IMR-90 (cell line): Measurements from ENCODE around the gene JPH4. TPM values are rescaled to one million over a fixed set of nuclear protein-coding genes. Genes with fewer than 3 reads are reported as not detected.

Source experiments
- ATAC-seq: fragments of 200-7000 bp; cut with Tn5 transposase; 2 replicates; pipeline ENCODE4 v1.9.1; 2020; ENCODE audit warnings: low read depth, mild to moderate bottlenecking, moderate library complexity
- BruUV-seq: library from RNA; stranded (reverse); fragments of 400-500 nt; replicated peaks from 2 replicates; lab custom pipeline; 2021; lab: Mats Ljungman, UMichigan
- CTCF ChIA-PET: fragments of 300-600 bp; formaldehyde crosslinking; extraction: SDS; loops from one replicate; lab custom pipeline; 2021; ENCODE audit warnings: antibody characterized with exemption; lab: Yijun Ruan, JAX
- POLR2A ChIA-PET: fragments of 300-600 bp; sonication (Branson Sonifier 250); formaldehyde crosslinking; loops from one replicate; lab custom pipeline; 2022; ENCODE audit warnings: antibody characterized with exemption; ENCODE audit not compliant: unreplicated experiment; lab: Charles Lee
- DNase-seq: peaks from one replicate; pipeline ENCODE4 v3.0.0; 2013
- H2AFZ ChIP-seq: replicated peaks from 2 replicates; pipeline ENCODE3; 2013; ENCODE audit warnings: low read length, mild to moderate bottlenecking; ENCODE audit not compliant: poor library complexity
- H2AK5ac ChIP-seq: 2 replicates; pipeline ENCODE4 v1.6.1; 2013; ENCODE audit warnings: low read depth, low read length, inconsistent platforms
- H2AK9ac ChIP-seq: replicated peaks from 2 replicates; pipeline ENCODE3; 2013; ENCODE audit warnings: mild to moderate bottlenecking, low read depth, low read length, moderate library complexity; ENCODE audit not compliant: poor library complexity
- H2BK120ac ChIP-seq: 2 replicates; pipeline ENCODE4 v1.6.1; 2013; ENCODE audit warnings: low read depth, low read length, inconsistent platforms
- H2BK15ac ChIP-seq: 3 replicates; pipeline ENCODE4 v1.6.1; 2013; ENCODE audit warnings: low read depth, low read length, inconsistent platforms
- H2BK20ac ChIP-seq: 2 replicates; pipeline ENCODE4 v1.6.1; 2013; ENCODE audit warnings: low read depth, mild to moderate bottlenecking, inconsistent platforms, low read length, moderate library complexity
- H2BK5ac ChIP-seq: 2 replicates; pipeline ENCODE4 v1.6.1; 2013; ENCODE audit warnings: mild to moderate bottlenecking, low read depth, low read length, inconsistent platforms; ENCODE audit not compliant: poor library complexity, severe bottlenecking
- H3K14ac ChIP-seq: replicated peaks from 2 replicates; pipeline ENCODE4 v1.6.1; 2013; ENCODE audit warnings: low read depth, low read length, inconsistent platforms
- H3K18ac ChIP-seq: 2 replicates; pipeline ENCODE4 v1.6.1; 2013; ENCODE audit warnings: low read depth, low read length, control low read depth
- H3K23ac ChIP-seq: 2 replicates; pipeline ENCODE4 v1.6.1; 2013; ENCODE audit warnings: low read depth, low read length, inconsistent platforms
- H3K27ac ChIP-seq: 2 replicates; pipeline ENCODE4 v1.5.1; 2013; ENCODE audit warnings: mild to moderate bottlenecking, control low read depth, low read length; ENCODE audit not compliant: insufficient read depth
- H3K27me3 ChIP-seq: 2 replicates; pipeline ENCODE4 v1.6.1; 2013; ENCODE audit warnings: low read length; ENCODE audit not compliant: control insufficient read depth, insufficient read depth
- H3K36me3 ChIP-seq: 2 replicates; pipeline ENCODE4 v1.6.1; 2013; ENCODE audit warnings: low read length, mixed read lengths; ENCODE audit not compliant: control insufficient read depth, insufficient read depth
- H3K4ac ChIP-seq: 2 replicates; pipeline ENCODE4 v1.6.1; 2013; ENCODE audit warnings: low read depth, low read length, inconsistent platforms
- H3K4me1 ChIP-seq: 2 replicates; pipeline ENCODE4 v1.6.1; 2013; ENCODE audit warnings: low read length, mixed read lengths; ENCODE audit not compliant: control insufficient read depth, insufficient read depth
- H3K4me2 ChIP-seq: 2 replicates; pipeline ENCODE4 v1.6.1; 2013; ENCODE audit warnings: low read depth, mild to moderate bottlenecking, control low read depth, low read length, moderate library complexity
- H3K4me3 ChIP-seq: 2 replicates; pipeline ENCODE4 v1.5.1; 2013; ENCODE audit warnings: low read depth, mild to moderate bottlenecking, control low read depth, low read length, moderate library complexity; ENCODE audit not compliant: insufficient read depth
- H3K56ac ChIP-seq: 2 replicates; pipeline ENCODE4 v1.6.1; 2013; ENCODE audit warnings: low read length, inconsistent platforms; ENCODE audit not compliant: insufficient read depth; ENCODE audit errors: extremely low read depth
- H3K79me1 ChIP-seq, 2 experiments: 2 replicates each; pipeline ENCODE4 v1.6.1; 2013; ENCODE audit warnings: low read length in 2 of 2, inconsistent platforms in 1 of 2, low read depth in 1 of 2
- H3K9ac ChIP-seq: 2 replicates; pipeline ENCODE4 v1.6.1; 2013; ENCODE audit warnings: low read depth, low read length, control low read depth
- H3K9me1 ChIP-seq: 2 replicates; pipeline ENCODE4 v1.6.1; 2013; ENCODE audit warnings: low read length, inconsistent platforms; ENCODE audit not compliant: insufficient read depth
- H3K9me3 ChIP-seq: 2 replicates; pipeline ENCODE4 v1.6.1; 2013; ENCODE audit warnings: low read length; ENCODE audit not compliant: control insufficient read depth, insufficient read depth
- H4K20me1 ChIP-seq: 2 replicates; pipeline ENCODE4 v1.6.1; 2013; ENCODE audit warnings: low read length, inconsistent platforms; ENCODE audit not compliant: insufficient read depth
- H4K5ac ChIP-seq: 2 replicates; pipeline ENCODE4 v1.6.1; 2013; ENCODE audit warnings: mild to moderate bottlenecking, low read depth, low read length, control low read depth
- H4K8ac ChIP-seq, 2 experiments: 2 replicates each; pipeline ENCODE4 v1.6.1; 2013; ENCODE audit warnings: low read depth in 2 of 2, low read length in 2 of 2, control low read depth in 1 of 2, inconsistent platforms in 1 of 2
- H4K91ac ChIP-seq: 2 replicates; pipeline ENCODE4 v1.6.1; 2013; ENCODE audit warnings: low read depth, low read length, inconsistent platforms; ENCODE audit not compliant: insufficient read depth
- CHD1 ChIP-seq: IDR thresholded peaks from 2 replicates; pipeline ENCODE4 v1.6.1; 2012; ENCODE audit warnings: low read depth, low read length, improper control_type of control experiment
- RAD21 ChIP-seq: IDR thresholded peaks from 2 replicates; pipeline ENCODE4 v1.6.1; 2012; ENCODE audit warnings: low read length, improper control_type of control experiment
- WGBS, 2 experiments: methylation state at CpG; one replicate each; pipeline versions ENCODE4 v1.1.5 to v1.1.7; 2013; ENCODE audit warnings: missing lambda C conversion rate in 2 of 2; ENCODE audit not compliant: insufficient read length in 1 of 2; ENCODE audit errors: extremely low coverage in 2 of 2; 5-methylcytosine and 5-hydroxymethylcytosine counted together
- dilution Hi-C: fragments of 300-500 bp; cut with HindIII; formaldehyde crosslinking; loops from one replicate; pipeline ENCODE4 v1.14.3; 2018; ENCODE audit warnings: low sequenced_read_pairs; ENCODE audit not compliant: unreplicated experiment
- in situ Hi-C: fragments of 300-500 bp; cut with MboI; formaldehyde crosslinking; loops from 3 replicates; pipeline ENCODE4 v1.14.3; 2019; ENCODE audit warnings: low sequenced_read_pairs, inconsistent platforms, mixed read lengths
- intact Hi-C: fragments of 100-400 bp; cut with micrococcal nuclease; formaldehyde crosslinking; loops from 2 replicates; pipeline ENCODE4 v1.10.0; 2022
- polyA plus RNA-seq, 3 experiments: library from polyadenylated mRNA; depleted of rRNA; stranded (reverse); fragments of >200 nt; gene quantifications; 2 replicates each; pipeline ENCODE4 v1.2.3, GENCODE V29; 2012; ENCODE audit warnings: low replicate concordance in 1 of 3
- total RNA-seq: library from RNA; depleted of rRNA; stranded (reverse); fragments of >200 nt; gene quantifications from 2 replicates; pipeline ENCODE4 v1.2.3, GENCODE V29; 2012

The JPH4 gene
- total and polyA plus RNA-seq, 2 of the 4 experiments (the other 2 are of a cell fraction): not detected

GRCh38 chr14:23582906-23583760 is 4.5 kb upstream of the JPH4 start:
- Histone ChIP-seq H3K79me1 (no peaks in the 10 kb centered on the region), H2BK120ac (no peak overlapping the region), H2BK20ac (no peak overlapping the region), H4K20me1 (no peaks in the 10 kb centered on the region), H3K36me3 (no peaks in the 10 kb centered on the region), H3K4ac (no peak overlapping the region), H3K23ac (no peak overlapping the region), H3K14ac (no peak overlapping the region), H2AK5ac (no peak overlapping the region), H3K4me1 (no peaks in the 10 kb centered on the region), H3K27ac (no peak overlapping the region), H3K4me3 (no peak overlapping the region), H4K5ac (no peak overlapping the region), H4K91ac (no peak overlapping the region), H3K9me3 (no peaks in the 10 kb centered on the region; the same call in 1 of the 2 replicates), H2BK5ac (no peak overlapping the region), H4K8ac (no peak overlapping the region), H3K18ac (no peak overlapping the region), H3K9me1 (no peaks in the 10 kb centered on the region), H3K56ac (no peak overlapping the region), H2BK15ac (no peak overlapping the region), H3K27me3 (peaks cover 21% of the 10 kb centered on the region), H3K4me2 (no peak overlapping the region), H3K9ac (no peak overlapping the region), H2AFZ (no peak overlapping the region), H2AK9ac (no peak overlapping the region)
- WGBS, 2 experiments: no CpG with 5 or more reads among the region's 3 CpGs
- in situ Hi-C loops: no loop called here
- POLR2A ChIA-PET: no interaction called here
- CTCF ChIA-PET: no interaction called here
- ATAC-seq: no peak
- DNase-seq: no peak
- intact Hi-C loops: no loop called here
- TF ChIP-seq CHD1 (no peak), RAD21 (no peak)
- dilution Hi-C loops: no loop called here
- no TSS peak for BruUV-seq
